ENCODE data around the gene IQCF5.
"Not testable (repeated sequence)": the region's sequence is repeated elsewhere in the genome, so short reads cannot be mapped to it uniquely, and the experiment has no call there.

IQCF5 gene

GRCh38 chr3:51860703-51861665 is 14.4 kb downstream of the IQCF5 start, which contains the start of gene IQCF2:
Gene IQCF2, plus strand, starts transcription at chr3:51861615. Its CDS starts 52 bp downstream, at chr3:51861667.
- no peak within 1 kb of the TSS for H3K4me3 ChIP-seq (ENCODE audit: low read length)
- H3K36me3 ChIP-seq (ENCODE audit: control insufficient read depth, insufficient read depth, low read length), result no peaks in the 10 kb centered on the region
- no peak within 1 kb of the TSS for H3K9ac ChIP-seq (ENCODE audit: low read length)
- H3K9me3 ChIP-seq (ENCODE audit: control insufficient read depth, low read length), result no peaks in the 10 kb centered on the region
- H3K4me1 ChIP-seq (ENCODE audit: control insufficient read depth, insufficient read depth, low read length), result no peaks in the 10 kb centered on the region
- H3K27me3 ChIP-seq (ENCODE audit: control insufficient read depth, insufficient read depth, low read length), result no peaks in the 10 kb centered on the region

GRCh38 chr3:51855411-51855810 is 20.0 kb downstream of the IQCF5 start:
- H3K4me1 ChIP-seq (ENCODE audit: control insufficient read depth, insufficient read depth, low read length); H3K9ac ChIP-seq (ENCODE audit: low read length); H3K36me3 ChIP-seq (ENCODE audit: control insufficient read depth, insufficient read depth, low read length); H3K9me3 ChIP-seq (ENCODE audit: control insufficient read depth, low read length); H3K4me3 ChIP-seq (ENCODE audit: low read length); H3K27me3 ChIP-seq (ENCODE audit: control insufficient read depth, insufficient read depth, low read length): not testable (repeated sequence)

GRCh38 chr3:51845129-51845528 is 30.3 kb downstream of the IQCF5 start:
- no peak overlapping the region for H3K4me3 ChIP-seq (ENCODE audit: low read length)
- H3K27me3 ChIP-seq (ENCODE audit: control insufficient read depth, insufficient read depth, low read length), result no peaks in the 10 kb centered on the region
- no peaks in the 10 kb centered on the region for H3K36me3 ChIP-seq (ENCODE audit: control insufficient read depth, insufficient read depth, low read length)
- no peaks in the 10 kb centered on the region for H3K9me3 ChIP-seq (ENCODE audit: control insufficient read depth, low read length)
- H3K4me1 ChIP-seq (ENCODE audit: control insufficient read depth, insufficient read depth, low read length), result no peaks in the 10 kb centered on the region
- no peak overlapping the region for H3K9ac ChIP-seq (ENCODE audit: low read length)

- no peak overlapping the region for H3K4me3 ChIP-seq (ENCODE audit: low read length)
- no peaks in the 10 kb centered on the region for H3K27me3 ChIP-seq (ENCODE audit: control insufficient read depth, insufficient read depth, low read length)
- no peak overlapping the region for H3K9ac ChIP-seq (ENCODE audit: low read length)
- no peaks in the 10 kb centered on the region for H3K36me3 ChIP-seq (ENCODE audit: control insufficient read depth, insufficient read depth, low read length)
- no peaks in the 10 kb centered on the region for H3K4me1 ChIP-seq (ENCODE audit: control insufficient read depth, insufficient read depth, low read length)
- no peaks in the 10 kb centered on the region for H3K9me3 ChIP-seq (ENCODE audit: control insufficient read depth, low read length)
These were observed 38.8 kb downstream of the IQCF5 start for GRCh38 chr3:51836606-51837005.

- Histone ChIP-seq H3K4me3 (ENCODE audit: low read length) (no peak overlapping the region), H3K27me3 (ENCODE audit: control insufficient read depth, insufficient read depth, low read length) (no peaks in the 10 kb centered on the region), H3K36me3 (ENCODE audit: control insufficient read depth, insufficient read depth, low read length) (no peaks in the 10 kb centered on the region), H3K4me1 (ENCODE audit: control insufficient read depth, insufficient read depth, low read length) (no peaks in the 10 kb centered on the region), H3K9ac (ENCODE audit: low read length) (no peak overlapping the region), H3K9me3 (ENCODE audit: control insufficient read depth, low read length) (no peaks in the 10 kb centered on the region)
These were observed 44.5 kb downstream of the IQCF5 start for GRCh38 chr3:51830836-51831385.

GRCh38 chr3:51830345-51830744 is 45.1 kb downstream of the IQCF5 start:
- no peaks in the 10 kb centered on the region for H3K9me3 ChIP-seq (ENCODE audit: control insufficient read depth, low read length)
- H3K9ac ChIP-seq (ENCODE audit: low read length), result no peak overlapping the region
- H3K27me3 ChIP-seq (ENCODE audit: control insufficient read depth, insufficient read depth, low read length), result no peaks in the 10 kb centered on the region
- no peaks in the 10 kb centered on the region for H3K4me1 ChIP-seq (ENCODE audit: control insufficient read depth, insufficient read depth, low read length)
- no peaks in the 10 kb centered on the region for H3K36me3 ChIP-seq (ENCODE audit: control insufficient read depth, insufficient read depth, low read length)
- H3K4me3 ChIP-seq (ENCODE audit: low read length), result no peak overlapping the region

- no peaks in the 10 kb centered on the region for H3K27me3 ChIP-seq (ENCODE audit: control insufficient read depth, insufficient read depth, low read length)
- H3K4me3 ChIP-seq (ENCODE audit: low read length), result no peak overlapping the region
- H3K9me3 ChIP-seq (ENCODE audit: control insufficient read depth, low read length), result no peaks in the 10 kb centered on the region
These were observed 47.1 kb downstream of the IQCF5 start for GRCh38 chr3:51828297-51828696.

More at GRCh38 chr3:51828297-51828696, 47.1 kb downstream of the IQCF5 start:
- Histone ChIP-seq H3K36me3 (ENCODE audit: control insufficient read depth, insufficient read depth, low read length) (no peaks in the 10 kb centered on the region), H3K4me1 (ENCODE audit: control insufficient read depth, insufficient read depth, low read length) (no peaks in the 10 kb centered on the region), H3K9ac (ENCODE audit: low read length) (no peak overlapping the region)
